Peyer's patch (tissue), 4 donors: Measurements from ENCODE around the gene VBP1. TPM values are rescaled to one million over a fixed set of nuclear protein-coding genes. Genes with fewer than 3 reads are reported as not detected.

ENCODE experiments used
- DNase-seq, 3 donors: peaks; one replicate each; pipeline ENCODE4 v3.0.0-alpha.2; 2017 to 2019
- H3K27ac ChIP-seq, 4 donors: fragments of 200-600 bp; sonication (generic); one replicate each; pipeline ENCODE4 v1.5.1; 2016 to 2019
- H3K27me3 ChIP-seq, 2 donors: fragments of 200-600 bp; sonication (generic); one replicate each; pipeline ENCODE4 v1.5.1; 2019
- H3K36me3 ChIP-seq, 3 donors: fragments of 200-600 bp; sonication (generic); one replicate each; pipeline ENCODE4 v1.5.1; 2016 to 2019
- H3K4me1 ChIP-seq, 4 donors: fragments of 200-600 bp; sonication (generic); one replicate each; pipeline ENCODE4 v1.5.1; 2016 to 2019
- H3K4me3 ChIP-seq, 4 donors: fragments of 200-600 bp; sonication (generic); 1 replicate in 3 of 4; 2 replicates in 1 of 4; pipeline ENCODE4 v1.5.1; 2016 to 2019; ENCODE audit warnings: mild to moderate bottlenecking in 1 of 4
- H3K9me3 ChIP-seq, 4 donors: fragments of 200-600 bp; sonication (generic); one replicate each; pipeline ENCODE4 v1.5.1; 2016 to 2019; ENCODE audit warnings: mild to moderate bottlenecking in 1 of 4
- POLR2A ChIP-seq, 2 donors: fragments of 450-650 bp; IDR thresholded peaks; one replicate each; pipeline ENCODE4 v1.5.1; 2017; ENCODE audit warnings: antibody characterized with exemption in 2 of 2, mild to moderate bottlenecking in 2 of 2, moderate library complexity in 2 of 2
- total RNA-seq, 4 donors: library from RNA; depleted of rRNA; stranded (reverse); fragments of >200 nt; gene quantifications; one replicate each; pipeline ENCODE4 v1.1.0, GENCODE V29; 2016
- TF ChIP-seq, protein P1 (sequence below), 6 experiments: fragments of 450-650 bp in 4 of 6; fragments of 200-600 bp in 2 of 6; sonication (generic) in 1 of 6; IDR thresholded peaks; one replicate each; pipeline ENCODE4 v1.5.1; 2017 to 2019; ENCODE audit warnings: antibody characterized with exemption in 6 of 6, mild to moderate bottlenecking in 3 of 6, moderate library complexity in 1 of 6

VBP1 gene
- total RNA-seq, 4 donors from 2014 or later, result 11.7 to 31.9 (median 21.8) TPM

GRCh38 chrX:155247497-155247896 lies 31.2 kb downstream of the VBP1 start:
- no peaks in the 10 kb centered on the region for H3K36me3 ChIP-seq
- TF ChIP-seq POLR2A (IDR thresholded peaks at IDR 0.05), result no peak
- TF ChIP-seq, protein P1, sequence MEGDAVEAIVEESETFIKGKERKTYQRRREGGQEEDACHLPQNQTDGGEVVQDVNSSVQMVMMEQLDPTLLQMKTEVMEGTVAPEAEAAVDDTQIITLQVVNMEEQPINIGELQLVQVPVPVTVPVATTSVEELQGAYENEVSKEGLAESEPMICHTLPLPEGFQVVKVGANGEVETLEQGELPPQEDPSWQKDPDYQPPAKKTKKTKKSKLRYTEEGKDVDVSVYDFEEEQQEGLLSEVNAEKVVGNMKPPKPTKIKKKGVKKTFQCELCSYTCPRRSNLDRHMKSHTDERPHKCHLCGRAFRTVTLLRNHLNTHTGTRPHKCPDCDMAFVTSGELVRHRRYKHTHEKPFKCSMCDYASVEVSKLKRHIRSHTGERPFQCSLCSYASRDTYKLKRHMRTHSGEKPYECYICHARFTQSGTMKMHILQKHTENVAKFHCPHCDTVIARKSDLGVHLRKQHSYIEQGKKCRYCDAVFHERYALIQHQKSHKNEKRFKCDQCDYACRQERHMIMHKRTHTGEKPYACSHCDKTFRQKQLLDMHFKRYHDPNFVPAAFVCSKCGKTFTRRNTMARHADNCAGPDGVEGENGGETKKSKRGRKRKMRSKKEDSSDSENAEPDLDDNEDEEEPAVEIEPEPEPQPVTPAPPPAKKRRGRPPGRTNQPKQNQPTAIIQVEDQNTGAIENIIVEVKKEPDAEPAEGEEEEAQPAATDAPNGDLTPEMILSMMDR (IDR thresholded peaks at IDR 0.05), result no peak
- H3K4me1 ChIP-seq, result no peaks in the 10 kb centered on the region
- H3K27ac ChIP-seq, result no peak overlapping the region
- H3K27me3 ChIP-seq, result no peaks in the 10 kb centered on the region
- no peak for DNase-seq
- H3K4me3 ChIP-seq, result no peak overlapping the region
- H3K9me3 ChIP-seq, result no peaks in the 10 kb centered on the region

DNA sequence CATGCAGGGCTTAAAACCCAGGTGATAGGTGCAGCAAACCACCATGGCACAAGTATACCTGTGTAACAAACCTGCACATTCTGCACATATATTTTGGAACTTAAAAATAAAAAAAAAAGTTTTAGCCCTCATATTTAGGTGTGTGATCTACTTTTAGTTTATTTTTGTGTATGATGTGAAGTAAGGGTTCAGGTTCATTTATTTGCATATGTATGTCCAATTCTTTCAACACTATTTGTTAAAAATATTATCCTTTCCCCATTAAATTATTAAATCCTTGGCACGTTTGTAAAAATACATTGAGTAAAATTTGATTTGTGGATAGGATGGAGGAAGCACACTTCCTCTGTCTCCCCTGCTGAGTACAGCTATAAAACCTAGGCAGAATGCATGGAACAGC lies 35.1 kb downstream of the VBP1 start:
- no peak overlapping the region for H3K27ac ChIP-seq
- H3K36me3 ChIP-seq, result no peaks in the 10 kb centered on the region
- H3K4me3 ChIP-seq, result no peak overlapping the region
- no peak for DNase-seq
- TF ChIP-seq, protein P1 (IDR thresholded peaks at IDR 0.05), result no peak
- no peak for TF ChIP-seq POLR2A (IDR thresholded peaks at IDR 0.05)
- no peaks in the 10 kb centered on the region for H3K9me3 ChIP-seq
- H3K4me1 ChIP-seq, result no peaks in the 10 kb centered on the region
- no peaks in the 10 kb centered on the region for H3K27me3 ChIP-seq

GRCh38 chrX:155259752-155260151 lies 43.5 kb downstream of the VBP1 start:
- TF ChIP-seq, protein P1 (IDR thresholded peaks at IDR 0.05), result no peak
- no peak for TF ChIP-seq POLR2A (IDR thresholded peaks at IDR 0.05)
- H3K27ac ChIP-seq, result no peak overlapping the region
- H3K36me3 ChIP-seq, result no peaks in the 10 kb centered on the region
- H3K27me3 ChIP-seq, result no peaks in the 10 kb centered on the region
- DNase-seq, result no peak
- H3K4me3 ChIP-seq, result no peak overlapping the region
- no peaks in the 10 kb centered on the region for H3K9me3 ChIP-seq
- H3K4me1 ChIP-seq, result no peaks in the 10 kb centered on the region

GRCh38 chrX:155262970-155263754 lies 46.9 kb downstream of the VBP1 start:
- H3K27ac ChIP-seq, result peak overlapping the region in 3 of 4 donors; percentile 51 to 84 (median 67)
- no peak for DNase-seq
- TF ChIP-seq, protein P1 (IDR thresholded peaks at IDR 0.05), result no peak
- TF ChIP-seq POLR2A (IDR thresholded peaks at IDR 0.05), result no peak
- H3K27me3 ChIP-seq, result no peaks in the 10 kb centered on the region
- peak overlapping the region in 2 of 4 donors; percentile 48 to 53 for H3K4me3 ChIP-seq
- H3K36me3 ChIP-seq, result no peaks in the 10 kb centered on the region
- no peaks in the 10 kb centered on the region for H3K9me3 ChIP-seq
- H3K4me1 ChIP-seq, result no peaks in the 10 kb centered on the region

DNA sequence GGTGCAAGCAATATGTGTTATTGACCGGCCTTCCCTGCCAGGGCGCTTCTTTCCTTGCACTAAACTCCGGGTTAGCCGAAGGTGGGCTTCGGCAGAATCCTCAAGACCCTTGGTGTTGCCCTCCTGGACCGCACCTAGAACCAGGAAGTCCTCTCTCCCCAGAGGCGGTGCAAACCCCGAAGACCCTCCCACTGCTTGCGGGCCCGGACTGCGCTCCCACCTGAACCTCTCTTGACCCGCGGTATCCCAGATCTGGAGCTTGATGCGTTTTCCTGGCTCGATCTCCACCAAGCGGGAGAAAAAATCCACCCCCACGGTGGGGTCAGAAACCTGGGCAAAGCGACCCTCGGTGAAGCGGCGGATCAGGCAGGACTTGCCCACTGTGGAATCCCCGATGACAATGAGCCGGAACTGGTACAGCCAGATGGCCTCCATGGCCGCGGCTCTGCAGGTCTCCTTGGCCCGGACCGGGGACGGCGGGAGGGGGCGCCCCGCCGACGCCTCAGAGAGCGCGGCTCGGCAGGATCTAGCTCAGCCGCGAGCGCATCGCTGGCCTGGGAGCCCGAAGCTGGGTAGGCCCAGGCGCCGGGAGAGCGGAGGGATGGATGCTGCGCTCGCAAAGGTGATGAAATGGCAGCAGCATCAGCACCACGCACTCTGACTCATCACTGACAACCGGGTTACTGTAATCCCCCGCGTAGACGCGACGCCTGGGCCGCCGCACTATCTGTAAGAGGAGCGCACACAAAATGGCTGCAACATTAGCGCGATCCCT lies 47.8 kb downstream of the VBP1 start, which contains the start of gene RAB39B:
Gene RAB39B, minus strand, starts transcription at position 638 of the 775 bp plus-strand sequence. Its CDS starts 203 bp downstream, at position 435.
- Histone ChIP-seq H3K9me3 (no peaks in the 10 kb centered on the region), H3K36me3 (no peaks in the 10 kb centered on the region), H3K4me3 (peak within 1 kb of the TSS; percentile 45 to 53 (median 48)), H3K4me1 (no peaks in the 10 kb centered on the region), H3K27ac (peak within 1 kb of the TSS; percentile 35 to 84 (median 59)), H3K27me3 (no peaks in the 10 kb centered on the region)
- peak; percentile 39 to 82 (median 72) for DNase-seq
- TF ChIP-seq, protein P1 (IDR thresholded peaks at IDR 0.05), result no peak
- TF ChIP-seq POLR2A (IDR thresholded peaks at IDR 0.05), result no peak
